Lower leg skin (tissue), 3 donors: ENCODE data around the gene CA10.

ENCODE experiments used
- POLR2A ChIP-seq, 2 donors: fragments of 450-650 bp; IDR thresholded peaks; one replicate each; pipeline ENCODE4 v1.6.1; 2016 to 2017; ENCODE audit warnings: antibody characterized with exemption in 2 of 2, mild to moderate bottlenecking in 1 of 2, moderate library complexity in 1 of 2
- TF ChIP-seq, protein P1 (sequence below), 3 donors: fragments of 450-650 bp; IDR thresholded peaks; one replicate each; pipeline ENCODE4 v1.5.1; 2016; ENCODE audit warnings: antibody characterized with exemption in 3 of 3, mild to moderate bottlenecking in 3 of 3, moderate library complexity in 2 of 3

DNA sequence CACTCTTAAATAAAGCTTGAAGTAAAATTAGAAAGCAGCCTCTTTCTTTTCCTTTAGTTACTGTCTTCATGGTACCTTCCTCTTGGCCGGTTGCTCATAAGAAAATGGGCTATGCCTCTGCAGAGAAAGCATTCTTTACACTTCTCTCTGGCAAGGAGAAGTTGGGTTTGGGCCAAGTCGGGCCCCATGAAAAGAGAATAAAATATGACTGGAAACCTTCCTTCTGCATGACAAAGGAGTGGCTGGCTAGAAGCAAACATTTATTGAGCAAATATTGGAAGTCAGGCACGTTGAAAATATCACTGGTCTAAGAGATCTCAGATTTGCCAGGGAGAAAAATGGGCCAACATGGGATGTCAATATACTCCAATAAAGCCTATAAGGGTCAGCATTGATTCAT is 126.1 kb downstream of the CA10 start:
- TF ChIP-seq, protein P1, sequence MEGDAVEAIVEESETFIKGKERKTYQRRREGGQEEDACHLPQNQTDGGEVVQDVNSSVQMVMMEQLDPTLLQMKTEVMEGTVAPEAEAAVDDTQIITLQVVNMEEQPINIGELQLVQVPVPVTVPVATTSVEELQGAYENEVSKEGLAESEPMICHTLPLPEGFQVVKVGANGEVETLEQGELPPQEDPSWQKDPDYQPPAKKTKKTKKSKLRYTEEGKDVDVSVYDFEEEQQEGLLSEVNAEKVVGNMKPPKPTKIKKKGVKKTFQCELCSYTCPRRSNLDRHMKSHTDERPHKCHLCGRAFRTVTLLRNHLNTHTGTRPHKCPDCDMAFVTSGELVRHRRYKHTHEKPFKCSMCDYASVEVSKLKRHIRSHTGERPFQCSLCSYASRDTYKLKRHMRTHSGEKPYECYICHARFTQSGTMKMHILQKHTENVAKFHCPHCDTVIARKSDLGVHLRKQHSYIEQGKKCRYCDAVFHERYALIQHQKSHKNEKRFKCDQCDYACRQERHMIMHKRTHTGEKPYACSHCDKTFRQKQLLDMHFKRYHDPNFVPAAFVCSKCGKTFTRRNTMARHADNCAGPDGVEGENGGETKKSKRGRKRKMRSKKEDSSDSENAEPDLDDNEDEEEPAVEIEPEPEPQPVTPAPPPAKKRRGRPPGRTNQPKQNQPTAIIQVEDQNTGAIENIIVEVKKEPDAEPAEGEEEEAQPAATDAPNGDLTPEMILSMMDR (IDR thresholded peaks at IDR 0.05), result no peak
- TF ChIP-seq POLR2A (IDR thresholded peaks at IDR 0.05), result no peak
